GM18511 (cell line): ENCODE measurements around the gene JAG2.

ENCODE experiments used
- ATAC-seq: cut with Tn5 transposase; IDR thresholded peaks from one replicate; pipeline ENCODE4 v1.9.1; 2021; ENCODE audit warnings: mild to moderate bottlenecking, moderate library complexity; ENCODE audit not compliant: unreplicated experiment

Gene JAG2

DNA sequence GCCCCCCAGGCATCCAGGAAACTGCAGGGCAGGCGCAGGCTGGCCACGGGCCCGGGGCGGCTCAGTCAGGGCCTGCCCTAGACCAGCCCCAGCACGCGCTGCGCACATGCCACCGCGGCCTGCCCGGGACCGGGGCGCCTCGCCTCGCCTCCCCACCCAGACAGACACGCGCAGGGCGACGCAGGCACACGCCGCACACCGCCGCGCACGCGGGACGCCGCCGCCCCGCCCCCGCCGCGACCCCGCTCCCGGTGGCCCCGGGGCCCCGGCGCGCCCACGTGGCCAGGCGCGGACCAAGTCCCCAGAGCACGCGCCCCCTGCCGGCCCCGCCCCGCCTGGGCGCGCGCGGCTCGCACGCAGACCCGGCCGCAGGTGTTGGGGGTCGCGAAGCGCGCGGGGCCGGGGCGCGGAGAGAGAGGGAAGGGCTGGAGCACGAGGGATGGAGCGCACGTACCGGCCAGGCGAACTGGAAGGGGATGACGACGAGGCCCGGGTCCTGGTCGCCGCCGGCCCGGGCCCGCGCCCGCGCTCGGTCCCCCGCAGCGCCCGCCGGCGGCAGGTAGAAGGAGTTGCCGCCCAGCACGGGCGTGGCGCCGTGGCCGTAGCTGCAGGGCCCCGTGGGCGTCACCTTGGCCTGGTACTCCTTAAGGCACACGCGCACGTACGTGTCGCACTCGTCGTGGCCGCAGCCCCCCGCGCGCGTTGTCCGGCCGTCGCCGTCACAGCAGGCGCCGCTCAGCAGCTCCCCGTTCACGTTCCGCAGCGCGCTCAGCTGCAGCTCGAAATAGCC lies 1.1 kb downstream of the JAG2 start:
- no peak for ATAC-seq

DNA sequence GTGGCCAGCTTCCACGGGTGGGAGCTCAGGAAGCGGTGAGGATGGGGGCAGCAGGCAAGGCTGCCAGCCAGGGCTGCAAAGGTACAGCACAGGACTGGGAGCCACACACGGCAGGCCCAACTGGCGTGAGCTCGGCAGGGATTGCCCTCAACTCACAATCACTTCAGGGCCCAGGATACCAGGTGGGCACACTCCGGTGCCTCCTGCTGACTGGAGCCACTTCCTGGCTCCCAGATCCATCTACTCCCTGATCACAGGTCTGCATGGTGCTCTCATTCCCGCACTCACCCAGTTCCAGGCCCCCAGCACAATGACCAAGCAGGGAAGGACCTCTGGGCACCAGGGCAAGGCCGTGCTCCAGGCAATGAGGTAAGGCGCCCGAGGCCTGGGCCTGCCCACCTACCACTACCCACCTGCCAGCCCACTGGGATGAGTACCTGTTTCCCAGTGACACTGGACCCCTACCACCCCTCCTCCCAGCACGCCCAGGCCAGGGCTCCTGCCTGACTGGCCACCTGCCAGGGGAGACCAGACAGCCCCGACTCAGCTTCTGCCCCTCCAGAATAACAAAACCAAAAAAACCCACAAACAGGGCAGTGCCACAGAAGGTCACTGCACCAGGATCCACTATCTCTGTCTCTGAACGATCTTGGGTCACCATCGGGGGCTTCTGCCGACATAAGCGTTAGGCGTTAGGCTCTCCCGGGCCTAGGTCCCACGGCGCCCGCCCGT lies 1.8 kb downstream of the JAG2 start:
- no peak for ATAC-seq

DNA sequence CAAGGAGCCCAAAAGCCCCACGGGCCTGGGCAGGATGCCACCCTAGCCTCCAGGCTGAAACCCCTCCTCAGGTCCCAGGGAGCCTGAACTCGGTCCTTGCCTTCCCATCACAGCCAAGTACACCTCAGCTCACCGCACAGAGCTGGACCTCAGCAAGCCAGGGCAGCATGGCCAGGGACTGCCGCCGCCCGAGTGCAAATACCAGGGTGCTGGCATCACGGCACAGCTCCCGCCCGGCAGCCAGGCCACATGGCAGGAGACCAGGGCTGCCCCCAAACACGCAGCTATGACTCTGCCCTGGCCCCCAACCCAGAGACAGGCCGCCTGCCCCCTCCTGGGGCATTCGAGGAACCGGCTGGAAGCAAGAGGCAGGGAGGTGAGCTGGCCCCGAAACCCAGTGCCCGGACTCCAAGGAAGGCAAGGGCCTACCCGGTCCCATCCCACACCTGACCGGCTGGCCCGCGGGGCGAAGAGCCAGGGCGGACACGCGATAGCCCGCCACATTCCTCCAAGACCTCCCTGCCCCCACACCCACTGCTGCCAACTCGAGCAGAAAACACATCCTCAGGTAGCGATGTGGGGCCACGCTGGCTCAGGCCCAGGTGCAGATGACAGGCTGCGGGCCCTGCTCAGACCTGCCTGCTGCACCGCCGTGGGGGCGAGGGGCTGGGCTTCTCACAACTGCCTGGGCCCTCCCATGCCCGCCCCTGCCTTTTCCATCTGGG lies 2.7 kb downstream of the JAG2 start:
- ATAC-seq: no peak

GRCh38 chr14:105165134-105165704 lies 3.4 kb downstream of the JAG2 start:
- ATAC-seq: no peak

DNA sequence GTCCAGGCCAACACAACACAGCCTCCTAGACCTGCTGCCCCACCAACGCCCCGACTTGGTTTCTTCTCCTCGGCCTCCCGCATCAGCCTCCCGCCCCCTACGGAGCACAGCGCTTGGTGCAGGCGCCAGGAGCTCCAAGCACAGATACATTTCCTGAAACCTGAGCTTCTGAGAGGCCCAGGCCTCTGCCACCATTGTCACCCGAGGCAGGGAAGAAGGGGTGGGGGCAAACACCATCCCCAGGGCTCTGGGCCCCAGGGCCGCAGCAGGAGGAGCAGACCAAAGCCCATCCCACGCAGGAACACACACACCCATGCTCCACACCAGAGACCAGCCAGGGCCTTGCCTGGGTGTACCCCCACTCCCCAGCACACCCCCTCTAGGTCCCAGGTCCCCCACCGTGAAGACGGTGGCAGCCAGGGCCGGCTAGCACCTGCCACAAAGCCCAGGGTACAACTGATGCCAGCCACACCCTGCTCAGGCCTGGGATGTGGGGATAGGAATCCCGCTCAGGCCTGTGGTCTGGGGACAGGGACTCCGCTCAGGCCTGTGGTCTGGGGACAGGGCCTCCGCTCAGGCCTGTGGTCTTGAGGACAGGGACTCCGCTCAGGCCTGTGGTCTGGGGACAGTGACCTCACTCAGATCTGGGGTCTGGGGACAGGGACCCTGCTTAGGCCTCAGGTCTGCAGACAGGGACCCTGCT lies 5.4 kb downstream of the JAG2 start:
- no peak for ATAC-seq

DNA sequence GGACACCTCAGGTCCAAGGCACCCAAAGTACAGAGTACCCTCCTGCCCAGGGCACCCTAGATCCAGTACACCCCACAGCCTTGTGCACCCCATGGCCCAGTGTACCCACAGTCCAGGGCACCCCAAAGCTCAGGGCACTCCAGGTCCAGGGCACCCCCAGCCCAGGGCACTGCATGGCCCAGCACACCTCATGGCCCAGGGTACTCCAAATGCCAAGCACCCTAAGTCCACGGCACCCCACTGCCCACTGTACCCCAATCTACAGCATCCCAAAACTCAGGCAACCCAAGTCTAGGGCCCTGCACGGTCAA lies 6.0 kb downstream of the JAG2 start:
- ATAC-seq: no peak

DNA sequence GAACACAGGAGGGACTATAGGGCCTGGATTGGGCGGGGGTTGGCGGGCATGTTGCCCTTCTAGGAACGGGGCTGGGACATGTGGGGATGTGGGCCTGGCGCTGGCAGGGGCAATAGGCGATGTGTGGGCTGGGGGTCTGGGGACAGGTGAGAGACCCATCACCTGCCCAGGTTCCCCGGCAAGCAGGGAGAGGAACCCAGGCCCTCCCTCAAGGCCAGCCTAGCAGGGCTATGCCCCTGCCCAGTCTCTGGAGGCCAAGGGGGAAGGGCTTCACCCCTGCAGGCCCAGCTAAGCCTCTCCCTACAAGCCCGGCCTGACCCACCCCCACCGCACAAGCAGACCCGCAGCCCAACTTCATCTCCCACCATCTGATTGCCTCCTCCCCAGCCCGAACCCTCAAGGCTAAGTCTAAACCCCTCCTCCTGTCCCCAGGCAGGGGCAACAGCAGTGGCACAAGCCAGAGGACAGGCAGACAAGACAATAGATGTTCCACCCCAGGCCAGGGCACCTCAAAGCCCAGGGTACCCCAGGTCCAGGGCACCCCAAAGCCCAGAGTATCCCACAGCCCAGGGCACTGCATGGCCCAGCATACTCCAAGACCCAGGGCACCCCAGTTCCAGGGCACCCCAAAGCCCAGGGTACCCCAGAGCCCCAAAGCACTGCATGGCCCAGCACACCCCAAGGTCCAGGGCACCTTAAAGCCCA lies 6.5 kb downstream of the JAG2 start:
- no peak for ATAC-seq

GRCh38 chr14:105161309-105161708 lies 7.3 kb downstream of the JAG2 start:
- no peak for ATAC-seq

GRCh38 chr14:105160776-105161175 lies 7.8 kb downstream of the JAG2 start:
- ATAC-seq: no peak

DNA sequence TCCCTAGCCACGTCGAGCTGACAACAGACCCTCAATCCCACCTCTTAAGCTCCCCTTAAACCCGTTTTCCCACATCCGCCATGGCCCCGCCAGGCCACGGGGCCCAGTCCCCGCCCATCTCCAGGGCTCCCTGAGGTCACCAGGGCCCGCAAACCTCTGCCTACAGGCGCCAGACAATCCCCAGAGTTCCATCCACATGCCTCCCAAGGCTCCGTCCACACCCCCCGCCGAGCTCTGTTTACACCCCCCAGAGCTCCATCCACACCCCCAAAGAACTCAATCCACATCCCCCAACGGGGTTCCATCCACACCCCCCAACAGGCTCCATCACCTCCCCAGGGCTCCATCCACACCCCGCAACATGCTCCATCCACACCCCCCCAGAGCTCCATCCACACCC lies 9.2 kb downstream of the JAG2 start:
- ATAC-seq: no peak

DNA sequence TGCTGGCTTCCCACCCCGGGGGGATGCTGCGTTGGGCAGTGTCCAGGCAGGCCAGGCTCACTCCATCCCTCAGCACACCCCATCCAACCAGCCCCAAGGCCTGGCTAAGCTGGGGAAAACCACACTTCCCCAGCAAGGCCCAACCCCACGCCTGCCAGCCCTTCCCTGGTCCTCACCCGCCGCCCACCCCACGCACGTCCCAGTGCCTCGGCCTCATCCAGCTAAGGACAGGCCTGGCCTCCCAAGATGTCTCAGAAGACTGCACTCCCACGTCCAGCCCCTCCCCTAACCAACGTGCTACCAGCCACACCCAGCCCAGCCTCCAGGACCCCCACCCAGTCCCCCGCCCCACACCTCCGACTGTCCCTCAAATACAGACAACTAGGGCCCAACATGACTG lies 9.8 kb downstream of the JAG2 start:
- ATAC-seq: no peak

DNA sequence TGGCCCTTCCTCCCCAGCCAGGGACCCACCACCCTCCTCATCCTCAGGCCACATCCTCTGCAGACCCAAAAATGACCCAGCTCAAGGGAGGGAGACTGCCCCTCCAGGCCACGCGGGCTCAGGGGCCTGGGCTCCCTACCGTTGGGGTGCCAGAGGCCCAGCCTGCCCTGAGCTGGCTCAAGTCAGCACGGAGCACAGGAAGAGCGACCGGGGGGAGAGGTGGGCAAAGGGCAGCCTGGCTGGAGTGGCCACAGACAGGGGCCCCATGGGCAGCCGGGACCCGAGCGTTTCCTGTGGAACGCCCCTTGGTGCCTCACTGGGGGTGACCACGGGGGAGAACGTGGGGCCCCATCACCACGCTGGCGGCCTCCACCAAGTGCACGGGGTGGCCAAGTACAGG lies 10.7 kb downstream of the JAG2 start:
- no peak for ATAC-seq

DNA sequence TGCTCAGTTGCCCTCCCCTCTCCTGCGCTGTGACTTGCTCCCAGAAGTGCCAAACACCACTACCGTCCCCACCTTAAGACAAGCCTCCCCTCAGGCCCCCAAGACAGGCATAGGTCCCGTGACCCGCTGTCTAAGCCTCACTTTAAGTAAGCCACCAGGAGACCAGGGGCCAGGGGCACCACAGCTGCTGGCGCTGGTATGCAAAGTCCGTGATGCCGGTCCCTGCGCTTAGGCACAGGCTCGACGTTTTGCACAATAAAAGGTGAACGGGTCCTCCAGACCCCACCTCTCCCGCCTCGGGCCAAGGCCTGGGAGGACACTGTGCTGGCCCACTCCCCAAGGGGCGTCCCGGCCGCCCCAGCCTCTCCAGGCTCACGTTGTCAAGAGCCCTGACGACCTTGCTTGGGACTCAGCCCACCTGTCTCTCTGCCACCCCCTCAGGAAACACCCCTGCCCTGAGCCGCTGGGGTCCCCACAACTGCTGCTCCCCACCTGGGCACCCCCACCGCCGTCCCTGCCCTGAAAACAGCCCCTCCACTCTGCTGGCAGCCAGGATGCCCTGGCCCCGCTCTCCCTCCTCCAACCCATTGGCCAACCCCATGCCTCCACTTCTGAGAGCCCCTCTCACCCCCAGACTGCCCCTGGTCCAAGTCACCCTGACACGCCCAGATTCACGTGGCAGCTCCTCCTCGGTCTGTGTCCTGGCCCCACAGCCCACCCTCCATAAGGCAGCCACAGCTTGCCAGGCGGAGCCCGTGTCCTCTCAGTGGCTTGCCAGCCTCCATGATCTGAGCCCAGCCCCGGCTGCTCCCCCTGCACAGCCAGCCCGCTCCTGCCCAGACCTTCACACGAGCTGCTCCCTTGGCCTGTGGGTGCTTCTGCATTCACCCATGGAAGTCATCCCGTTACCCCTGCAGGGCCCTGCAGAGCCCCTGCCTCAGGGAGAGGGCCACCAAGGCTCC lies 11.9 kb downstream of the JAG2 start:
- no peak for ATAC-seq

DNA sequence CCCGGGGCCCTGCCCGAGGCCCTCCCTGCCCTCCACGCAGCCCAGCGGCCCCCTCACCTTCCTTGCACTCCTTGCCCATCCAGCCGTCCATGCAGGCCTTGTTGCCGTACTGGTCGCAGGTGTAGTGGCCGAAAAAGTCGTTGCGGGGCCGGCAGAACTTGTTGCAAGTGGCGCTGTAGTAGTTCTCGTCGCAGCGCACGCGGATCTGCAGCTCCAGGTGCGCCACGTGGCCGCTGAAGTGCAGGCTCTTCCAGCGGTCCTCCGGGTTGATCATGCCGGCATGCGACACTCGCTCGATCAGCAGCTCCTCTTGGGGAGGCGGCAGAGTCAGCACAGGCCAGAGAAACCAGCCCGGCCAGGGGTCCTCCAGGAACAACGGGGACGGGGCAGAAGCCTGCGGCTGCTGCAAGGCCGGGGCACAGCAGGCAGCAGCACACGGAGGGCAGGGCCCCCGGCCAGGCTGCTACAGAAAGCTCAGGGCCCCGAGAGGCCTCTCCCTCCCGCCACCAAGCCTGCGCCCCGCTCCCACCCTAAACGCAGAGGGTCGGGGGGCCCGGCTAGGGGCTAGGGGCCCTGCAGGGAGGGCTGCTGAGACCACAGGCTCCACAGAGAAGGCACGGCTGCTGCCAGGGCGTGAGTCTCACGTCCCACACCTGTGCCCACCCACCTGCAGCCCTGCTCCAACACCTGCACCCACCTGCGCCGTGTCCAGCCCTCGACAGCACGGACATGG lies 12.7 kb downstream of the JAG2 start:
- no peak for ATAC-seq

GRCh38 chr14:105155071-105155651 lies 13.4 kb downstream of the JAG2 start:
- no peak for ATAC-seq

GRCh38 chr14:105154476-105154871 lies 14.1 kb downstream of the JAG2 start:
- ATAC-seq: no peak

DNA sequence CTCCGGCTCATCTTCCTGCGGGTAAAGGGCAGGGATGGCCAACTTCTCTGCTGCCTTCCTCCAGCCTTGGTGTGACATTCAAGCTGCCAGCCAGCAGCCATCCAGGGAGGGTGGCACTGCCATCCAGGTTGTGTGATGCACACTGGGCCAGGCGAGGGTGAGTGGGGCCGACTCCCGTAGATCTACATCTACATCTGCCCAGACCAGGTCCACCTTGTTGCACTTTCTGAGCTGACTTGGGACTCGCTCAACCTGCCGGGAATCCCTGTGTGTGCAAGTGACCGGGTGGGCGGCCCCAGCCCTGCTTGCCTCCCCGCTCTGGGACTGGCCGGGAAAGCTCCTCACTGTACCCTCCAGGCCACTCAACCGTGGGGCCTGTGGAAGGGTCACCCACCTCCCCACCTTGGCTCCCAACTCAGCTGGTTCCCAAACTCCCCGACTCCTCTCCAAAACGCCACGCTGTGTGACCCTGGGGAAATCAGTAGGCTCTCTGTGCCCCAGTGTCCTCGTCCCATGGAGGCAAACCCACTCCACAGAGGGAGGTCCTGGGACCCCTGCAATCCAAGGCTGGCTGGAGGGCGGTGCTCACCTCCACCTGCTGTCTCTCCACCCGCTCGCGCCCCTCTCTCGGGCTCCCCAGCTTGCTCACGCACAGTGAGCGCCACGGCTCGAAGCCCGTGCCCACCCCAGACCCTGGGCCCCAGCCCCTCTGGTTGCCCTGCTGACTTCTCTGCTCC lies 14.7 kb downstream of the JAG2 start:
- no peak for ATAC-seq

- no peak for ATAC-seq
Measured at GRCh38 chr14:105153331-105153731, 15.2 kb downstream of the JAG2 start.
